ENCODE data around the gene TENM3. TPM values are rescaled to one million over a fixed set of nuclear protein-coding genes. Genes with fewer than 3 reads are reported as not detected.

Gene TENM3
- total RNA-seq, 2 experiments from 2014 or later: not detected

- no peak overlapping the region for H3K27ac Mint-ChIP-seq
- DNase-seq: no peak
Observed at GRCh38 chr4:182245041-182245440, 1.8 kb downstream of the TENM3 start.

GRCh38 chr4:182245541-182246215, 2.5 kb downstream of the TENM3 start:
- Mint-ChIP-seq H3K4me1 (ENCODE audit: low read depth) (no peaks in the 10 kb centered on the region), H3K9me3 (no peaks in the 10 kb centered on the region), H3K27me3 (no peaks in the 10 kb centered on the region), H3K27ac (no peak overlapping the region), H3K4me3 (no peak overlapping the region), H3K36me3 (ENCODE audit: low read depth) (no peaks in the 10 kb centered on the region)
- POLR2A ChIA-PET: no interaction called here
- ATAC-seq (ENCODE audit: poor library complexity): no peak
- H3K27me3 ChIP-seq (ENCODE audit: control insufficient read depth in 1 of 2, insufficient read depth in 2 of 2, low read length in 2 of 2): no peaks in the 10 kb centered on the region
- H3K9me3 ChIP-seq (ENCODE audit: control insufficient read depth in 1 of 2, insufficient read depth in 1 of 2, low read length in 2 of 2): peaks cover 0 to 4% of the 10 kb centered on the region in 2 experiments
- no peaks in the 10 kb centered on the region for H3K4me1 ChIP-seq (ENCODE audit: insufficient read depth, low read length)
- H3K36me3 ChIP-seq (ENCODE audit: insufficient read depth, low read length): no peaks in the 10 kb centered on the region
- no peak for TF ChIP-seq CTCF (IDR thresholded peaks at IDR 0.05)
- intact Hi-C loops (cut with DNase I, micrococcal nuclease): no loop called here
- H3K27ac ChIP-seq (ENCODE audit: low read depth in 1 of 2, low read length in 2 of 2): no peak overlapping the region
- CTCF ChIA-PET: no interaction called here
- H3K4me3 ChIP-seq (ENCODE audit: low read length): no peak overlapping the region
- no peak for DNase-seq

More at GRCh38 chr4:182245041-182245440, 1.8 kb downstream of the TENM3 start:
- Histone ChIP-seq H3K9me3 (ENCODE audit: control insufficient read depth in 1 of 2, insufficient read depth in 1 of 2, low read length in 2 of 2) (peaks cover 0 to 4% of the 10 kb centered on the region in 2 experiments), H3K4me3 (ENCODE audit: low read length) (no peak overlapping the region), H3K27me3 (ENCODE audit: control insufficient read depth in 1 of 2, insufficient read depth in 2 of 2, low read length in 2 of 2) (no peaks in the 10 kb centered on the region), H3K4me1 (ENCODE audit: insufficient read depth, low read length) (no peaks in the 10 kb centered on the region), H3K27ac (ENCODE audit: low read depth in 1 of 2, low read length in 2 of 2) (no peak overlapping the region), H3K36me3 (ENCODE audit: insufficient read depth, low read length) (no peaks in the 10 kb centered on the region)
- TF ChIP-seq CTCF (IDR thresholded peaks at IDR 0.05): no peak
- CTCF ChIA-PET: no interaction called here
- H3K36me3 Mint-ChIP-seq (ENCODE audit: low read depth): no peaks in the 10 kb centered on the region
- no peak overlapping the region for H3K4me3 Mint-ChIP-seq
- H3K4me1 Mint-ChIP-seq (ENCODE audit: low read depth): no peaks in the 10 kb centered on the region
- no peak for ATAC-seq (ENCODE audit: poor library complexity)
- POLR2A ChIA-PET: no interaction called here
- no peaks in the 10 kb centered on the region for H3K9me3 Mint-ChIP-seq
- intact Hi-C loops (cut with DNase I, micrococcal nuclease): no loop called here
- no peaks in the 10 kb centered on the region for H3K27me3 Mint-ChIP-seq

GRCh38 chr4:182246401-182247205, 3.4 kb downstream of the TENM3 start:
- DNase-seq (no peak), ATAC-seq (ENCODE audit: poor library complexity) (no peak)
- Mint-ChIP-seq H3K36me3 (ENCODE audit: low read depth) (no peaks in the 10 kb centered on the region), H3K27me3 (no peaks in the 10 kb centered on the region), H3K9me3 (no peaks in the 10 kb centered on the region), H3K4me3 (no peak overlapping the region), H3K27ac (no peak overlapping the region), H3K4me1 (ENCODE audit: low read depth) (no peaks in the 10 kb centered on the region)
- Histone ChIP-seq H3K4me3 (ENCODE audit: low read length) (no peak overlapping the region), H3K36me3 (ENCODE audit: insufficient read depth, low read length) (no peaks in the 10 kb centered on the region), H3K4me1 (ENCODE audit: insufficient read depth, low read length) (no peaks in the 10 kb centered on the region), H3K27me3 (ENCODE audit: control insufficient read depth in 1 of 2, insufficient read depth in 2 of 2, low read length in 2 of 2) (no peaks in the 10 kb centered on the region), H3K27ac (ENCODE audit: low read depth in 1 of 2, low read length in 2 of 2) (no peak overlapping the region), H3K9me3 (ENCODE audit: control insufficient read depth in 1 of 2, insufficient read depth in 1 of 2, low read length in 2 of 2) (peaks cover 0 to 4% of the 10 kb centered on the region in 2 experiments)
- intact Hi-C loops (cut with DNase I, micrococcal nuclease): no loop called here
- CTCF ChIA-PET: no interaction called here
- POLR2A ChIA-PET: no interaction called here
- TF ChIP-seq CTCF (IDR thresholded peaks at IDR 0.05): no peak
